ENCODE measurements around the gene UGT1A10. TPM values are rescaled to one million over a fixed set of nuclear protein-coding genes. Genes with fewer than 3 reads are reported as not detected.
"Not testable (repeated sequence)": the region's sequence is repeated elsewhere in the genome, so short reads cannot be mapped to it uniquely, and the experiment has no call there.

Gene UGT1A10
- total RNA-seq, 2 donors from 2014 or later, result 0.41 TPM; not detected in 1

GRCh38 chr2:233611284-233611683 is 25.0 kb upstream of the UGT1A10 start:
- Histone ChIP-seq H3K4me1 (ENCODE audit: control insufficient read depth in 1 of 2, low read depth in 2 of 2) (no peaks in the 10 kb centered on the region), H3K9me3 (no peaks in the 10 kb centered on the region), H3K4me3 (no peak overlapping the region), H3K36me3 (no peaks in the 10 kb centered on the region), H3K27ac (no peak overlapping the region), H3K27me3 (replicated peaks; ENCODE audit: insufficient read depth) (no peaks in the 10 kb centered on the region)
- no peak for ATAC-seq (ENCODE audit: insufficient number of reproducible peaks, low FRiP score, low read depth)
- no peak for TF ChIP-seq CTCF (IDR thresholded peaks at IDR 0.05)
- DNase-seq (ENCODE audit: low spot score), result no peak

GRCh38 chr2:233617476-233617875 is 18.8 kb upstream of the UGT1A10 start, which contains the start of gene UGT1A8:
UGT1A8 (plus strand) TSS chr2:233617633; CDS start chr2:233617708, 75 bp downstream.
- not testable (repeated sequence) for ATAC-seq (ENCODE audit: insufficient number of reproducible peaks, low FRiP score, low read depth)

GRCh38 chr2:233620204-233620603 is 16.0 kb upstream of the UGT1A10 start:
- Histone ChIP-seq H3K4me1 (ENCODE audit: control insufficient read depth in 1 of 2, low read depth in 2 of 2) (no peaks in the 10 kb centered on the region), H3K27me3 (replicated peaks; ENCODE audit: insufficient read depth) (no peaks in the 10 kb centered on the region), H3K27ac (no peak overlapping the region), H3K9me3 (no peaks in the 10 kb centered on the region), H3K36me3 (no peaks in the 10 kb centered on the region), H3K4me3 (no peak overlapping the region)
- TF ChIP-seq CTCF (IDR thresholded peaks at IDR 0.05), result no peak
- DNase-seq (ENCODE audit: low spot score) (no peak), ATAC-seq (ENCODE audit: insufficient number of reproducible peaks, low FRiP score, low read depth) (no peak)

More at GRCh38 chr2:233617476-233617875, 18.8 kb upstream of the UGT1A10 start, which contains the start of gene UGT1A8:
- H3K27me3 ChIP-seq (replicated peaks; ENCODE audit: insufficient read depth); DNase-seq (ENCODE audit: low spot score); H3K4me1 ChIP-seq (ENCODE audit: control insufficient read depth in 1 of 2, low read depth in 2 of 2); H3K9me3 ChIP-seq; H3K27ac ChIP-seq; H3K4me3 ChIP-seq; H3K36me3 ChIP-seq: not testable (repeated sequence)

- not testable (repeated sequence) for ATAC-seq (ENCODE audit: insufficient number of reproducible peaks, low FRiP score, low read depth); H3K9me3 ChIP-seq; H3K27ac ChIP-seq; H3K36me3 ChIP-seq; H3K27me3 ChIP-seq (replicated peaks; ENCODE audit: insufficient read depth); DNase-seq (ENCODE audit: low spot score); H3K4me1 ChIP-seq (ENCODE audit: control insufficient read depth in 1 of 2, low read depth in 2 of 2); H3K4me3 ChIP-seq
Observed at GRCh38 chr2:233621863-233622262, 14.4 kb upstream of the UGT1A10 start.

GRCh38 chr2:233627331-233628025 is 8.8 kb upstream of the UGT1A10 start:
- H3K27ac ChIP-seq, result no peak overlapping the region
- H3K4me1 ChIP-seq (ENCODE audit: control insufficient read depth in 1 of 2, low read depth in 2 of 2), result no peaks in the 10 kb centered on the region
- DNase-seq (ENCODE audit: low spot score) (no peak), ATAC-seq (ENCODE audit: insufficient number of reproducible peaks, low FRiP score, low read depth) (no peak)
- no peaks in the 10 kb centered on the region for H3K9me3 ChIP-seq
- TF ChIP-seq CTCF (IDR thresholded peaks at IDR 0.05), result no peak
- no peaks in the 10 kb centered on the region for H3K27me3 ChIP-seq (replicated peaks; ENCODE audit: insufficient read depth)
- H3K36me3 ChIP-seq, result no peaks in the 10 kb centered on the region
- no peak overlapping the region for H3K4me3 ChIP-seq

GRCh38 chr2:233638836-233639235 is 2.6 kb downstream of the UGT1A10 start:
- Histone ChIP-seq H3K9me3 (no peaks in the 10 kb centered on the region), H3K27me3 (replicated peaks; ENCODE audit: insufficient read depth) (no peaks in the 10 kb centered on the region), H3K27ac (no peak overlapping the region), H3K4me1 (ENCODE audit: control insufficient read depth in 1 of 2, low read depth in 2 of 2) (no peaks in the 10 kb centered on the region), H3K4me3 (no peak overlapping the region), H3K36me3 (no peaks in the 10 kb centered on the region)
- no peak for DNase-seq (ENCODE audit: low spot score)
- ATAC-seq (ENCODE audit: insufficient number of reproducible peaks, low FRiP score, low read depth), result no peak
- no peak for TF ChIP-seq CTCF (IDR thresholded peaks at IDR 0.05)
